UCSD-AML1 (cell line): ENCODE results near the gene DDX6.
"Not testable (repeated sequence)": the region's sequence is repeated elsewhere in the genome, so short reads cannot be mapped to it uniquely, and the experiment has no call there.

Source experiments
- DNase-seq: peaks from one replicate; lab custom pipeline; 2025; ENCODE audit not compliant: unreplicated experiment; lab: John Stamatoyannopoulos, UW

Gene DDX6, protein sequence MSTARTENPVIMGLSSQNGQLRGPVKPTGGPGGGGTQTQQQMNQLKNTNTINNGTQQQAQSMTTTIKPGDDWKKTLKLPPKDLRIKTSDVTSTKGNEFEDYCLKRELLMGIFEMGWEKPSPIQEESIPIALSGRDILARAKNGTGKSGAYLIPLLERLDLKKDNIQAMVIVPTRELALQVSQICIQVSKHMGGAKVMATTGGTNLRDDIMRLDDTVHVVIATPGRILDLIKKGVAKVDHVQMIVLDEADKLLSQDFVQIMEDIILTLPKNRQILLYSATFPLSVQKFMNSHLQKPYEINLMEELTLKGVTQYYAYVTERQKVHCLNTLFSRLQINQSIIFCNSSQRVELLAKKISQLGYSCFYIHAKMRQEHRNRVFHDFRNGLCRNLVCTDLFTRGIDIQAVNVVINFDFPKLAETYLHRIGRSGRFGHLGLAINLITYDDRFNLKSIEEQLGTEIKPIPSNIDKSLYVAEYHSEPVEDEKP

DNA sequence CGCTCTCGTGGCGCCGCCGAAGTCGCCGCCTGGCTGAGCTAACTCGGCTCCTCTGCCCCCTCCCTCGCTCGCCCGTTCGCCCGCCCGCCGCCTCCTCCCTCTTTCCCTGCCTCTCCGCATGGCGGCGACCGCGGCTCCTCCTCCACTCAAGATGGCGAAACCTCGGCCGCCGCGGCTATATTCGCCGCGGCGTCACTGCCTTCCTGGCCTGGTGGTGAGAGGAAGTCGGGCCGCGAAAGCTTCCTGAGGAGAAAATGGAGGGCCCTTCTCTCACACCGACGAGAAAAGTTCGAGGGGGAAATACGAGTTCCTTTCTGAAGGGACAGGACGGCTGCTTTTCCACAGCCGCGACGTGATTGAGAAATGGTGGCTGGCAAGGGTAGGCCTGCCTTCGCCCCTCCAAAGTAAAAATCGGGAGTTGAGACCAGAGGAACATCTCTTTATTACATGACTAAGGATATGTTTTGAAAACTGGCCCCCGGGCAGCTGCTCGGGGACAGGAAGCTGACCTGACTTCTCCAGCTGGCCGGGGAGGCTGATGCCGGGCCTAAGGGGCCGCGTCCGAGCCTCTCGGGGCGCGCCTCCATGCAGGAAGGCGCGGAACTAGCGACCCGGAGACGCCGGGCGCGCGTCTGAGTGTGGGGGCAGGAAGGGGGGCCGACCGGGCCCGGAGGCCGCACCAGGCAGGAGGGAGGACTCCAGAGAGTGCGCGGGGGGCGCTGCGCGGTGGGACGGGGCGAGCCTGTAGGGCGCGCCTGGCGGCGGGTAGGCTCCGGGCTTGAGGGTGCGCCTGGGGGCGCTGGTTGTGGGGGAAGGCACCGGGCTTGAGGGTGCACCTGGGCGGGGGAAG is at the start of gene DDX6:
Gene DDX6, minus strand, starts transcription at position 54 of the 850 bp plus-strand sequence. CDS start 4,913 bp downstream, outside the sequence.
- DNase-seq, result peak; percentile 87

DNA sequence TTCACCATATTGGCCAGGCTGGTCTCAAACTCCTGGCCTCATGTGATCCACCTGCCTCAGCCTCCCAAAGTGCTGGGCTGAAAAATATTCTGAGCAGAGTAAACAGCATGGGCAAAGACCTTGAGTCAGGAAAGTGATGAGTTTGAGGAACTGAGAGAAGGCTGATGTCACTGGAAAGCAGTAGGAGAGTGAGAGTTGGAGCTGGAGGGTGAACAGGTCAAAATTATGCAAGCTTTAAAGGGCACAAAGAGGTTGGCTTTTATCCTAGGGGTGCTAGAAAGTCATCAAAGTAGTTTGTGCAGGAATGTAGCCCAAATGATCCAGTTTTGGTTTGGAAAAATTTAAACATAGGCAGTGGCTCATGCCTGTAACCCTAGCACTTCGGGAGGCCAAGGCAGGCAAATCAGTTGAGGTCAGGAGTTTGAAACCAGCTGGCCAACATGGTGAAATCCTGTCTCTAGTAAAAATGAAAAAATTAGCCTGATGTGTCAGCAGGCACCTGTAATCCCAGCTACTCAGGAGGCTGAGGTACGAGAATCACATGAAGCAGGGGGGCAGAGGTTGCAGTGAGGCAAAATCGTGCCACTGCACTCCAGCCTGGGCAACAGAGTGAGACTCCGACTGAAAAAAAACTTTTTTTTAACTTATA is 48.1 kb upstream of the DDX6 start:
- no peak for DNase-seq

DNA sequence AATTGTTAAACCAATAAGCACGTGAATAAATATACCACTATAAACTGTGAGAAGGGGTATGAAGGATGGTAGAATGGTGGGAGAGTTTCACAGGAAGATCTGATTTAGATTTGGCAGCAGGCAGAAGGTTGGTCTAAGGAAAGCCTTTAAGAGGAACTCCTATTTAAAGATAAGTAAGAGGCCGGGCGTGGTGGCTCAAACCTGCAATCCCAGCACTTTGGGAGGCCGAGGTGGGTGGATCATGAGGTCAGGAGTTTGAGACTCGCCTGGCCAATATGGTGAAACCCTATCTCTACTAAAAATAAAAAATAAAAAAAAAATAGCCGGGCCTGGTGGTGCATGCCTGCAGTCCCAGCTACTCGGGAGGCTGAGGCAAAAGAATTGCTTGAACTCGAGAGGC is 46.9 kb upstream of the DDX6 start:
- no peak for DNase-seq

DNA sequence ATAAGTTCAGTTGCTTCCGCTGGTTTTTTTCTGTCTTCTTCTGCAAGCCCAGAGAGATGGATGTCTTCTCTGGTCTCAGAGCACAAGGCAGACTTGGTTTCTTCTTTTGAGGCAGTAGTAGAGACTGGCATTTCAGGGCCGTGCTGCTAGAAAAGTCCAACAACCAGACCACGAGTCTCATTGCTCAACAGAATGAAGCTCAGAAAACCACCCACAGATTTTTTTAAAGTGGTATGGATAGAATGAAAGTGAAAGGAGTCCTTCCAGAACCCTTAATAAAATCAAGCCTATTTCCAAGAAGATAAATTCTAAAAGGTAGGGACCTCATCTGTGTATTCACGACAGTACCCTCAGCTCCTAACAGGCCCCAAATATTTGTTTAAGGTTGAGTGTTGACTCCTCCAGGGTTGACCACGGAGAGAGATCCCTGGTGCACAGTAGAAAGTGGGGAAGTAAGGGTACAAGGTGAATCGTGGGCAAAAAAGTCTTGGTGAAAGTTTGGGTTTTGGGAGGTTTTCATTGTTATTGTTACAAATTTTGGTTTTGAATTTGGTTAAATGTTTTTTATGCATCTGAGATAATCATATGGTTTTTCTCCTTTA is 43.6 kb upstream of the DDX6 start:
- DNase-seq, result no peak

DNA sequence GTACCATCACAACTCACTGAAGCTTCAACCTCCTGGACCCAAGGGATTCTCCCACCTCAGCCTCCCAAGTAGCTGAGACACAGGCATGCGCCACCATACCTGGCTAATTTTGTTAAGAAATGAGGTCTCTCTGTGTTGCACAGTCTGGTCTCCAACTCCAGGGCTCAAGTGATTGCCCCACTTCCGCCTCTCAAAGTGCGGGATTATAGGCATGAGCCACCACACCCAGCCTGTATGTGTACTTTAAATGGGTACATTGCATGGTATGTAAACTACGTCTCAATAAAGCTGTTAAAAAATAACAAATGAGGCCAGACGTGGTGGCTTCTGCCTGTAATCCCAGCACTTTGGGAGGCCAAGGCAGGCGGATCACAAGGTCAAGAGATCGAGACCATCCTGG is 36.2 kb upstream of the DDX6 start:
- DNase-seq, result no peak

DNA sequence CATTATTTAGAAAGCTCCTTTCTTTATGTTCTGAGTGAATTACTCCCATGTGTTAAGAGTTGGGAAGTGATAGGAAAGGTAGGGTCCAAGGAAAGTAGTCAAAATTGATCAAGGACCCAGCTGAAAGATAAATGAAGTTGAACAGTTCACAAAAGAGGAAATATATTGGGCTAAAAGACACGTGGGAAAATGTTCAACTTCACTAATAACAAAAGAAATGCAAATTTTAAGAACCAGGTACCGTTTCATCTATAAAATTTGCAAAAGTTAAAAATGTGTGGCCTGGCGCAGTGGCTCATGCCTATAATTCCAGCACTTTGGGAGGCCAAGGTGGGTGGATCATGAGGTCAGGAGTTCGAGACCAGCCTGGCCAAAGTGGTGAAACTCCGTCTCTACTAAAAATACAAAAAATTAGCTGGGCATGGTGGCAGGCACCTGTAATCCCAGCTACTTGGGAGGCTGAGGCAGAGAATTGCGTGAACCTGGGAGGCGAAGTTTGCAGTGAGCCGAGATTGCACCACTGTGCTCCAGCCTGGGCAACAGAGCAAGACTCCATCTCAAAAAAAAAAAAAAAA is 32.1 kb upstream of the DDX6 start:
- not testable (repeated sequence) for DNase-seq

DNA sequence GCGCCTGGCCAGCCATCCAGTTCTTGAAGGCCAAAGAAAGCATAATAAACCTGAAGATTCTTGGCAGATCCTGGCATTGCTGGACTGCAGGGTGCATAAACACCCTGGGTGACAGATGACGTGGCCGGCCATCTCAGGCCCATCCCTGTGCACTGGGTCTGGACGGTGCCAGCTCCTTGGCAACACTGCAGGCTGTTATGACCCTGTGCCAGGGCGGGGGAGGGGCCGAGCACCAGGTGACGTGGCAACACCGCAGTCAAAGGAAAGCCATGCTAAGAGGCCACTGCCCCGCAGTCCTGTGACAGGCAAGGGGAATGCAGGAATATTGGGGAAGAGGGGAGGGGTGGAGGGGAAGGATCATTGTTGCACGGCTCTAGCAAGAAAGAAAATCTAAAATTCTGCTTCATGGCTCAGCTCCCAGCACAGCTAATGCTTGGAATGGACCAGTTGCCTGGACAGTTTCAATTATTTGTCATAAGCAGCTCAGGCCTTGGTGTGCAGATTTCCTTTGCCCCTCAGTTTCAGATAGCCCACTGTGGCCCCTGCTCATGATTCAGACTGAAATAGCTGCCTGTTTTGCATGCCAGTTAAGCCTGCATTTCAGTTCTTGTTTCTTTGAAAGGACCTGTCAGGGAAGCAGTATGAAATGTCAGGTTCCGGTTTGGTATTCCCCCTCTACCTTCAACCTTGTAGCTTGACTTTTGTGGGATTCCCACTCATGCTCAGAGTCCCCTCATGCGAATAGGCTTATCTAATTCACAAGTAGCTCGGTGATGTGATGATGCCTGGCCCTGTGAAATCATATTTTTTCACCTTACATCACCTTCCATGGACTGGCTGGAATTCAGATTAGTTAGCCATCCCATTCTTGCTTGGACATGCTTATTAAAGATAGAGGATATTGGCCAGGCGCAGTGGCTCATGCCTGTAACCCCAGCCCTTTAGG is 29.7 kb upstream of the DDX6 start:
- DNase-seq, result no peak

DNA sequence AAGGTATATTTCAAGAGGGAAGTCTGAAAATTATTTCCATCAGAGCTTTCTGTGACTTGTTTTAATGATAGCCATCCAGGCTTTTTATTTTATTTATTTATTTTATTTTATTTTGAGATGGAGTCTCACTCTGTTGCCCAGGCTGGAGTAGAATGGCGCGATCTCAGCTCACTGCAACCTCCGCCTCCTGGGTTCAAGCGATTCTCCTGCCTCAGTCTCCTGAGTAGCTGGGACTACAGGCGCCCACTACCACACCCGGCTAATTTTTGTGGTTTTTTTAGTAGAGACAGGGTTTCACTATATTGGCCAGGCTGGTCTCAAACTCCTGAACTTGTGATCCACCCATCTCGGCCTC is 29.0 kb upstream of the DDX6 start:
- not testable (repeated sequence) for DNase-seq

DNA sequence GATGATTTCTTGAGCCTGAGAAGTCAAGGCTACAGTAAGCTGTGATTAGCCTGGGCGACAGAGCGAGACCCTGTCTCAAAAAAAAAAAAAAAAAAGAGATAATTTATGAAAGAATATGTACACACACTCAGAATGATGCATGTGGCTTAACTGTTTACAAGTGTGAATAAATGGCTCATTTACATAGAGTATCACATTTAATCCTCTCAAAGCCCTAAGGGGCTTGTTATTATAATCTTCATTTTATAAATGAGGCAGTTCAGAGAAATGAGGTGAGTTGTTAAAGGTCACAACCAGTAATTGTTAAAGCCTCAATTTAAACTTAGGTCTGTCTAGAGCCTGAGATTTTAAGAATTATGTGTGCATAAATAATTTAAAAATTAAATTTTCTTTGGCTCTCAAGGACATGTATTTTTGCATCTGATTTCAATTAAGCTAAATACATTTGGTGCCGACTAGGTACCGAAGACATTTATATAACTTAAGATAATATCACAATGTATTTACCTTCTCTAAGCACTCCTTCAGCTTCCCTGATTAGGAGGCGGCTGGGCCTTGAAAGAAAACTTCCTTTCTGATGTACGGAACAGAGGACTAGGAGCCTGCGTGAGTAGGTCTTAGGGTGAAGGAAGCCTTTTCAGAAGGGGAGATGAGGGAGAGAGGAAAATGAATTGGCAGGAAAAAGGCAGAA is 28.5 kb upstream of the DDX6 start:
- no peak for DNase-seq

DNA sequence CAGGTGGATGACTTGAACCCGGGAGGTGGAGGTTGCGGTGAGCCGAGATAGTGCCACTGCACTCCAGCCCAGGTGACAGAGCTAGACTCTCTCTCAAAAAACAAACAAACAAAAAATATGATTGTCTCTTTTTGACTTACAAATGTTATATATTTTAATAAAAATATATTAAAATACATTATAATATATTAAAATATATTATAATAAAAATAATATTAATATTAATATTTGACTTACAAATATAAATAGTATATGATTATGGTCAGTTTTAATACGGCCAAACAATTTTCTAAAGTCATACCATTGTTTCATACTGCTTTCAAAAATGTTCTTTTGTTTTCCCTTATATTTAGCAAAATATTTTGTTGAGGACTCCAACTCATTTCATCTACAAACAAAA is 27.2 kb upstream of the DDX6 start:
- no peak for DNase-seq

DNA sequence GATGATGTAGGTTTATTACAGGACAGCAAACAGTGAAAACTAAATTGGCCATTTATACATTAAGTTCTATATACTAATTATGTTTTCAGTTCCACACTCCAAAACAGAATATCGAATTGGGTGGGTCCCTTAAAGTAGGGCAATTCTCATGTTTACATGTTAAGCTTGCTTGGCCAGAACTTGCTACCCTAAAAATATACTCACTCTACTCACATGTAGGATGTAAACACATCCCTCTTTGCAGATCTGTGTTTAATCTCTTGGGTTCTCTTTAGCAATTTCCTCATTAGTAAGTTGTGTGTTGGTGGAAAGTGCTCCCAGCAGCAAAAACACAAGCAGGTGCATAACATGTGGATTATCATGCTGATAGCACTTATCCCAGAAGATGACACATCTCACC is 22.6 kb upstream of the DDX6 start:
- DNase-seq, result no peak

DNA sequence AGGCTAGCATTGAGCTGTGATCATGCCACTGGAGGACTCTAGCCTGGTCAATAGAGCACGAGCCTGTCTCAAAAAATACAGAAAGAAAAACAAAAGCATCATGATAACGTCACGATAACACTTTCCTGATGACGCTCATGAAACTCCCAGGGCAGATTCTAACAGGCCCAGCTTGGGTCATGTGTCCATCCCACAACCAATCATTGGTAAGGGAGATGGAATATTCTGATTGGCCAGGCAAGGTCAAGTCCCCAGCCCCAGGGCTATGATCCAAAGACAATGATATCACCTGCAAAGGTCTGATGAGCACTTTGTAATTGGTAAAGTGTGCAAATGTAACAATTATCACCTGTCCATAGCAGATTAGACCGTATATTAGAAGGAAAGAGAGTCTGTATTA is 21.5 kb upstream of the DDX6 start:
- DNase-seq, result no peak

DNA sequence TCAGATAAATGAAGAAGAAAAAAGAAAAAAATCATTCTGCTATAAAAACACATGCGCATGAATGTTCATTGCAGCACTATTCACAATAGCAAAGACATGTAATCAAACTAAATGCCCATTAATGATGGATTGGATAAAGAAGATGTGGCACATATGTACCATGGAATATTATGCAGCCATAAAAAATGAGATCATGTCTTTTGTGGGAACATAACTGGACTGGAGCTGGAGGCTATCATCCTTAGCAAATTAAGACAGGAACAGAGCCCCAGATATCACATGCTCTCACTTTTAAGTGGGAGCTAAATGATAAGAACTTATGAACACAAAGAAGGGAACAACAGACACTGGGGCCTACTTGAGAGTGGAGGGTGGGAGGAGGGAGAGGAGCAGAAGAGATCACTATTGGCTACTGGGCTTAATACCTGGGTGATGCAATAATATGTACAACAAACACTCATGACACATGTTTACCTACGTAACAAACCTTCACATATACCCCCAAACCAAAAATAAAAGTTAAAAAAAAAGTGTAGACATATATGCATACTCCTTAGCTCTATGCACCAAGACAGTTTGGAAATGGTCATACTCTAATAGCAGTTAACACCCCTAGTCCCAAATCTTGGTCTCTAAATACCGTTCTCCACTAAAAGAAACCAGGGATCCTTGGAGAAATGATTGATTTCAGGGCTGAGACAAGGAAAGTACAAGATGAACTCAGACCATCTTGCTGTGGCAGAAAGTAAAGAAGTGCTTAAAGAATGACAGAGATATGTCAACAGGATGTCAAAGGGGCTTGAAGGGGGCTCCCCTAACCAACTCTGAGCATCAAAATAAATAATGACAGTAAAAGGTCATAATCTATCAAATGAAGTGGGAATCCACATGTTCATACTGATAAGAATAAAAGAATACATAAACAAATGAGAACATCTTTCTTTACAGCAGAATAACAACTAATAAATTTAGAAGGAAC is 17.1 kb upstream of the DDX6 start:
- no peak for DNase-seq

DNA sequence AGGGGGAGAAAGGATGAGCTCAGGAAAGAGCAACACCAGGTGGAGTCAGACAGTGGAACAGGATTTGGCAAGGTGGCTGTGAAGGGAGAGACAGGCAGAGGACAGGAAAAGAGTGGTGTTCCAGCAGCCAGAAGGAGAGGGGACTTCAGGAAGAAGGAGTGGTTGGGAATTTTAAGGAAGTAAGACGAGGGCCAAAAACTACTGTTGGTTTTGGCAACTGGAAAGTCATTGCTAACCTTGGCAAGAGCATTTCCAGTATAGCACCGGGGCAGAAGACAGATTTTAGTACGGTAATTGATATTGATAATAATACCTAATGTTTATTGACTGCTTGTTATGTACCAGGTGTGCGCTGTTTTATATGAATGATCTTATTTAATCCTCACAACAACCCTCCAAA is 15.4 kb upstream of the DDX6 start:
- DNase-seq, result no peak

DNA sequence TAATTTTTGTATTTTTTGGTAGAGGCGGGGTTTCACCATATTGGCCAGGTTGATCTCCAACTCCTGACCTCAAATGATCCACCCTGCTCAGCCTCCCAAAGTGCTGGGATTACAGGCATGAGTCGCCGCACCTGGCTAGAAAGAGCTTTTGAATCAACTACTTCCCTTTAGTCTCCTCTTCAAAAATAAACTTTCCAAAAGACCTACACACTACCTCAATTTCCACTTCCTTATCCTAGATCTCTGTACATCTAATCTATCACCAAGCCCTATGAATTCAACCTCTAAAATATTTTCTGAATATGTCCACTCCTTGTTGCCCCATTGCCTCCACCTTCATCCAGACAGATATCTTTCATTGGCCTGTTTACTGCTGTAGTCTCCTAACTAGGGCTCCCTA is 13.1 kb upstream of the DDX6 start:
- DNase-seq, result no peak

DNA sequence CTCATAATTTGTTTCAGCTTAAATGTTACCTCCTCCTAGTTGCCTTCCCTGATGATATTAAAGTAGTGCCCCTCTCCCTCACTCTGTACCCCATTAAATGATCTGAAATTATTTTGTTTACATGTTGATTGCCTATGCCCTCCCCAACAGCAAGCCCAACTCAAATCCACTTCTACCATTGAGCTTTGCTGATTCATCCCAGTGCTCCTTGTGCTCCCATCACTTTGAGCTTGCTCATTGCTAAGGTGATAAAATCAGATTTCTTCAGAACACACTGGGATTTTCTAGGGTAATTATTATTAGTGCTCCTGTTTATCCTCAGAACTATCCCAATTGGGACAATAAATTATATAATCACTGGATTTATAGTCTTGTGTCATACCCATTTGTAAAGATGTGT is 8.4 kb upstream of the DDX6 start:
- DNase-seq, result no peak

DNA sequence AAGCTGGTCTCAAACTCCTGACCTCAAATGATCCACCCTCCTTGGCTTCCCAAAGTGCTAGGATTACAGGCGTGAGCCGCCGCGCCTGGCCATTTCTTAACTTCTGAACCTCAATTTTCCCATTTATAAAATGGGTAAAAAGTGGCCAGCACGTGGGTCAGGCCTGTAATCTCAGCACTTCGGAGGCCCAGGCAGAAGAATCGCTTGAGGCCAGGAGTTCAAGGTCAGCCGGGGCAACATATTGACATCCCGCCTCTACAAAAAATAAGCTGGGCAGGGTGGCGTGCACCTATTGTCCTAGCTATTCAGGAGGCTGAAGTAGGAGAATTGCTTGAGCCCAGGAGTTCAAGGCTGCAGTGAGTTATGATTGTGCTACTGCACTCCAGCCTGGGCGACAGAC is 6.5 kb upstream of the DDX6 start:
- DNase-seq, result no peak

DNA sequence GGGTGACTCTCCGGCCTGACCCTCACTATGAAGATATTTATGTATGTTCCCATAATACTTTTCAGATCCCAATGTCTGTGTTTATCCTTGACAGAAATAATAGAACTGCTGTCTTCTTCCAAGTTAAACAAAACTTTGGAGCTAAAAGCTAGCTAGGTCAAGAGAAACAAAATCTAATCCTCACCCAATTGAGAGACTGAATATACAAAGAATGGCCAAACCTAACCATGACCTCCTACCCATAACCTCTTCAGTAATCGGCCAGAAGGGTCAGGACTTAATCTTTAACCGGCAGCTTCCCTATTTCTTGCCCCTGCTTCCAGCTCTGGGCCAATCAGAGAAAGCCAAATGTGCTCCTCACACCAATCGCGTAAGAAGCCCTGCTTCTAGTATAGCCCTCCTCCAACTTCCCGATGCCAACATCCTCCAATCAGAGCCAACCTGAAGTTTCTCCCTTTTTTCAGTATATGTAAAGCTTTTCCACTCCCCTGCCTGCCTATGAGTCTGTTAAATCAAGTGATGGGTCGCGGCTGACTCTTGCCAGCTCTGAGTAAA is 1.7 kb upstream of the DDX6 start:
- DNase-seq, result peak; percentile 75
